Right atrium auricular region (tissue), 2 donors: Measurements from ENCODE around the gene MSRB2. TPM values are rescaled to one million over a fixed set of nuclear protein-coding genes. Genes with fewer than 3 reads are reported as not detected.

Experiments used
- DNase-seq: peaks from one replicate; pipeline ENCODE4 v3.0.0-alpha.2; 2019; ENCODE audit warnings: low spot score
- H3K27ac ChIP-seq, 2 donors: fragments of 200-600 bp; sonication (generic); 1 replicate in 1 of 2; 2 replicates in 1 of 2; pipeline ENCODE4 v1.5.1; 2016 to 2019
- H3K27me3 ChIP-seq, 2 donors: fragments of 200-600 bp; sonication (generic); one replicate each; pipeline versions ENCODE4 v1.5.1 to v1.6.0; 2017 to 2019
- H3K36me3 ChIP-seq: fragments of 200-600 bp; sonication (generic); one replicate; pipeline ENCODE4 v1.5.1; 2016
- H3K4me1 ChIP-seq, 2 donors: fragments of 200-600 bp; sonication (generic); one replicate each; pipeline versions ENCODE4 v1.5.1 to v1.6.0; 2017 to 2019
- H3K4me3 ChIP-seq, 2 donors: fragments of 200-600 bp; sonication (generic); 1 replicate in 1 of 2; 2 replicates in 1 of 2; pipeline ENCODE4 v1.5.1; 2017 to 2019; ENCODE audit warnings: mild to moderate bottlenecking in 1 of 2, moderate library complexity in 1 of 2
- H3K9me3 ChIP-seq, 2 donors: fragments of 200-600 bp; sonication (generic); one replicate each; pipeline ENCODE4 v1.5.1; 2019
- total RNA-seq, 2 donors: library from RNA; depleted of rRNA; stranded (reverse); fragments of >200 nt; gene quantifications; one replicate each; pipeline ENCODE4 v1.1.0, GENCODE V29; 2016
- TF ChIP-seq, protein P1 (sequence below), 2 donors: fragments of 200-600 bp; sonication (generic); IDR thresholded peaks; one replicate each; pipeline ENCODE4 v1.5.1; 2019; ENCODE audit warnings: antibody characterized with exemption in 2 of 2

MSRB2 gene
- total RNA-seq: 10 to 100 TPM; 68.6 to 71.0 TPM

DNA sequence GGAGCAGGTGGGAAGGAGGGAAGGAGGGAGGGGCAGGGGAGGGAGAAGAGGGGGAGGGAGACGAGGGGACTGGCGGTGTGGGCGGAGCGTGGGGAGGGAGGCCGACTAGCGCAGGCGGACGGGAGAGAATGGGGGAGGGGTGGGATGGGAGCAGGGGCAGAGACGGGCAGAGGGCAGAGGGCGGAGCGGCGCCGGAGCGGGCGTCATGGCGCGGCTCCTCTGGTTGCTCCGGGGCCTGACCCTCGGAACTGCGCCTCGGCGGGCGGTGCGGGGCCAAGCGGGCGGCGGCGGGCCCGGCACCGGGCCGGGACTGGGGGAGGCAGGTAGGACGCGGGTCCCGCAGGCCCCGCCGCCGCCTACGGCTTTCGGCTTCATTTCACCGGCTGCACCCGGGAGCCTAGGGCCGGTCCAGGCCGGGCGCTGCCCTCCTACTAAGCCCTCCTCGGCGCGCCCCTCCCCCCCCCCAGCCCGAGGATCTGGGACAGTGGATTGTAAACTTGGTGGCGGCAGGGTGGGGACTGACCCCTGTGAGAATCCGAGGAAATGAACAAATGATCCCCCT, at the start of gene MSRB2:
Gene MSRB2, plus strand, starts transcription at position 176 of the 562 bp plus-strand sequence. Its CDS starts 30 bp downstream, at position 206.
- Histone ChIP-seq H3K9me3 (peaks cover 0 to 12% of the 10 kb centered on the region in 2 donors), H3K27ac (peak within 1 kb of the TSS; percentile 91 to 99)
- TF ChIP-seq, protein P1, sequence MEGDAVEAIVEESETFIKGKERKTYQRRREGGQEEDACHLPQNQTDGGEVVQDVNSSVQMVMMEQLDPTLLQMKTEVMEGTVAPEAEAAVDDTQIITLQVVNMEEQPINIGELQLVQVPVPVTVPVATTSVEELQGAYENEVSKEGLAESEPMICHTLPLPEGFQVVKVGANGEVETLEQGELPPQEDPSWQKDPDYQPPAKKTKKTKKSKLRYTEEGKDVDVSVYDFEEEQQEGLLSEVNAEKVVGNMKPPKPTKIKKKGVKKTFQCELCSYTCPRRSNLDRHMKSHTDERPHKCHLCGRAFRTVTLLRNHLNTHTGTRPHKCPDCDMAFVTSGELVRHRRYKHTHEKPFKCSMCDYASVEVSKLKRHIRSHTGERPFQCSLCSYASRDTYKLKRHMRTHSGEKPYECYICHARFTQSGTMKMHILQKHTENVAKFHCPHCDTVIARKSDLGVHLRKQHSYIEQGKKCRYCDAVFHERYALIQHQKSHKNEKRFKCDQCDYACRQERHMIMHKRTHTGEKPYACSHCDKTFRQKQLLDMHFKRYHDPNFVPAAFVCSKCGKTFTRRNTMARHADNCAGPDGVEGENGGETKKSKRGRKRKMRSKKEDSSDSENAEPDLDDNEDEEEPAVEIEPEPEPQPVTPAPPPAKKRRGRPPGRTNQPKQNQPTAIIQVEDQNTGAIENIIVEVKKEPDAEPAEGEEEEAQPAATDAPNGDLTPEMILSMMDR (IDR thresholded peaks at IDR 0.05): no peak

DNA sequence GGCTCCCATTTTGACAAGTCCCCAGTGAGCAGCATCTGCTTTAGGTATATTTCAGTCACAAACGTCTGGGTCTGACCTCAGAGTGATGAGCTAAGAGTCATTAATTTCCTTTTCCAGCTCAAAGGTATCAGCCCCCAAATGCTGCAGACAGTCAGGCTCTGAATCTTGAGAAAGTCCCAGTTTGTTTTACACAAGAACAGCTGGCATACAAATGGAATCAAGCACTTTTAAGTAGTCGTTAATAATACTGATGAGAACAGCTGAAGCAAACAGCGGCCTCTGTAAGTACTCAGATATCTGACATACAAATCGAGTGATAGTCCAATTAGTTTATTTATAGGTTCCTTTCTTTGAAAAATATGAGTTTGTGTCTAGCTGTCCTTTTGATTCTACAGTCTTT, 49.4 kb upstream of the MSRB2 start:
- no peak overlapping the region for H3K27ac ChIP-seq
- no peak for DNase-seq
- no peaks in the 10 kb centered on the region for H3K9me3 ChIP-seq
- no peaks in the 10 kb centered on the region for H3K27me3 ChIP-seq
- H3K4me1 ChIP-seq: peaks cover 0 to 8% of the 10 kb centered on the region in 2 donors
- H3K36me3 ChIP-seq: no peaks in the 10 kb centered on the region
- H3K4me3 ChIP-seq: no peak overlapping the region
- TF ChIP-seq, protein P1 (IDR thresholded peaks at IDR 0.05): no peak

More for the DNA sequence above, at the start of gene MSRB2:
- Histone ChIP-seq H3K4me3 (peak within 1 kb of the TSS; percentile 79 to 90), H3K4me1 (peaks cover 0 to 19% of the 10 kb centered on the region in 2 donors), H3K36me3 (no peaks in the 10 kb centered on the region), H3K27me3 (no peaks in the 10 kb centered on the region)
- peak; percentile 90 for DNase-seq

DNA sequence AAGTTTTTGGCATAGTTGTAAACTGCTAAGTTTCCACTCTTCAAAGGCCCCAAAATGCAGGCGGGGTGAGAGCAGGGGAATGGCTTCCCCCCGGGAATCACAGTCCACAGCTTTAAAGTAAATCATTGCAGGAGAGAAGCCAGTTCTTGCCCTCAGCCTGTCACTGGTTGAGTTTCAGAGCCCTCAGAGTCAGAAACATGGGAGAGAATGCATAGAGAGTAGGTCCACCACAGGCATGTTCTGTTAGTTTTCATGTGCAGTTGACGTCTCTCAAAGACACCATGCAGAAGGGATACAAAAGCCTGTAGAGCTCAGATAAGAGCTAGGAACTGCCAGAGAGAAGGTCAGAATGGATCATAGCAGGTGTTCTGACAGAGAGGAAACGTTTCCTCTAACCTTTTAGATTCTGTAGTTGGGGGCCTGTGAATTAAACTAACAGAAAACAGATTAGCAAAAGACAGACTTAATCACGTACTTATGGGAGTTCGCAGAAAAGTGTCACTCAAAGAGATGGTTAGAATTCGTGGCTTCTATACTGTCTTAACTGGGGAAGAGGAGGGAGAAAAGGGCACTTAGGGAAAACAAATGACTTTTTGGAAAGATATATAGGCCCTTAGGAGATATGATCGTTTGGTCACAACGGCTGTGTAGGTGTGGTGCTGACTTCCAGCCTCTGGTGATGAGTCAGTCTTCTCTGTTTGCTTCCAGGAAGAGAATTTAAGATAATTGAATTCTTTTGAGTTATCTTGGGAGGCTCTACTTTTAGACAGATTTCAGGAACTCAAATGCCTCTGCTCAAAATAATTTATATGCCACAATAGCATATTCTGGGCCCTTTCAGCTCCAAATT, 48.0 kb upstream of the MSRB2 start:
- TF ChIP-seq, protein P1 (IDR thresholded peaks at IDR 0.05): no peak
- DNase-seq: no peak
- H3K27ac ChIP-seq: peak overlapping the region; percentile 53 to 74
- H3K9me3 ChIP-seq: no peaks in the 10 kb centered on the region
- peaks cover 0 to 8% of the 10 kb centered on the region in 2 donors for H3K4me1 ChIP-seq
- no peak overlapping the region for H3K4me3 ChIP-seq
- H3K36me3 ChIP-seq: no peaks in the 10 kb centered on the region
- H3K27me3 ChIP-seq: no peaks in the 10 kb centered on the region

DNA sequence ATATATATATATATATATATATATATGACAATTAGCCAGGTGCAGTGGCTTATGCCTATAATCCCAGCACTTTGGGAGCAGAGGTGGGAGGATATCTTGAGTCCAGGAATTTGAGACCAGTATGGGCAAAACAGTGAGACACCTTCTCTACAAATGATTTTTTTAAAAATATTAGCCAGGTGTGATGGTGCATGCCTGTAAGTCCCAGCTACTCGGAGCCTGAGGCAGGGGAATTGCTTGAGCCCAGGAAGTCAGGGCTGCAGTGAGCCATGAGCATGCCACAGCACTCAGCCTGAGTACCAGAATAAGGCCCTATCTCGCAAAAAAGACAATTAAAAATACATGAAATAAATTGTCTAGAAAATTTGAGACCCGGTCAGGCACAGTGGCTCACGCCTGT, 47.2 kb upstream of the MSRB2 start:
- Histone ChIP-seq H3K27me3 (no peaks in the 10 kb centered on the region), H3K4me1 (peaks cover 0 to 8% of the 10 kb centered on the region in 2 donors)

DNA sequence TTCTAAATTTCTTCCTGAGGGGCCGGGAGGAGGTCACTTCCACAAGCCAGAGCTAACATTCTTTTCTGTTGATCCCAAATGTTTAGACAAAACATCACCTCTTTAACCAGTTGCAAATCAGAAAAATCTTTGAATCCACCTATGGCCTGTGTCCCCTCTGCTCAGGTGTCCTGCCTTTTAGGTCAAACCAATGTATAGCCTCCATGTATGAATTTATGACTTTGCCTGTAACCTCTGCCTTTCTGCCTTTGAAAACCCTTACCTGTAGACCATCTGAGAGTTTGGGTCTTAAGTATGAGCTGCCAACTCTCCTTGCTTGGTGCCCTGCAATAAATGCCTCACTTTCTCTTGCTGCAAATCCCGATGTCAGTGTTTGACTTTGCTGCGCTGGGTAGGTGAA, 44.1 kb upstream of the MSRB2 start:
- Histone ChIP-seq H3K27me3 (no peaks in the 10 kb centered on the region), H3K4me1 (peaks cover 0 to 8% of the 10 kb centered on the region in 2 donors), H3K4me3 (no peak overlapping the region), H3K36me3 (no peaks in the 10 kb centered on the region), H3K9me3 (no peaks in the 10 kb centered on the region), H3K27ac (no peak overlapping the region)
- no peak for DNase-seq
- TF ChIP-seq, protein P1 (IDR thresholded peaks at IDR 0.05): no peak

More for the DNA sequence above, 47.2 kb upstream of the MSRB2 start:
- no peak for DNase-seq
- H3K36me3 ChIP-seq: no peaks in the 10 kb centered on the region
- TF ChIP-seq, protein P1 (IDR thresholded peaks at IDR 0.05): no peak
- H3K9me3 ChIP-seq: no peaks in the 10 kb centered on the region
- no peak overlapping the region for H3K27ac ChIP-seq
- H3K4me3 ChIP-seq: no peak overlapping the region
